Thoracic aorta (tissue), 2 donors: Measurements from ENCODE around the gene IL21. TPM values are rescaled to one million over a fixed set of nuclear protein-coding genes. Genes with fewer than 3 reads are reported as not detected.

Experiments
- ATAC-seq: fragments of 150-250 bp; one replicate; pipeline ENCODE4 v1.8.0; 2017; ENCODE audit warnings: low read depth; ENCODE audit not compliant: insufficient number of reproducible peaks, low FRiP score
- DNase-seq: peaks from one replicate; pipeline ENCODE4 v3.0.0-alpha.2; 2020; ENCODE audit warnings: low spot score
- H3K27ac ChIP-seq, 2 donors: fragments of 200-600 bp; sonication (generic); 1 replicate in 1 of 2; 2 replicates in 1 of 2; pipeline ENCODE4 v1.5.1; 2016; ENCODE audit warnings: mild to moderate bottlenecking in 2 of 2, moderate library complexity in 2 of 2
- H3K27me3 ChIP-seq: fragments of 200-600 bp; sonication (generic); replicated peaks from 2 replicates; pipeline ENCODE4 v1.6.0; 2016; ENCODE audit warnings: mild to moderate bottlenecking; ENCODE audit not compliant: insufficient read depth
- H3K36me3 ChIP-seq: fragments of 200-600 bp; sonication (generic); one replicate; pipeline ENCODE4 v1.5.1; 2016
- H3K4me1 ChIP-seq, 2 donors: fragments of 200-600 bp; sonication (generic); 1 replicate in 1 of 2; 2 replicates in 1 of 2; pipeline versions ENCODE4 v1.5.1 to v1.6.0; 2016; ENCODE audit warnings: low read depth in 2 of 2, mild to moderate bottlenecking in 1 of 2; ENCODE audit not compliant: control insufficient read depth in 1 of 2
- H3K4me3 ChIP-seq: fragments of 200-600 bp; sonication (generic); 2 replicates; pipeline ENCODE4 v1.5.1; 2016; ENCODE audit warnings: mild to moderate bottlenecking
- H3K9me3 ChIP-seq: fragments of 200-600 bp; sonication (generic); 2 replicates; pipeline ENCODE4 v1.5.1; 2016
- total RNA-seq, 2 donors: library from RNA; depleted of rRNA; stranded (reverse); fragments of >200 nt; gene quantifications; one replicate each; pipeline versions ENCODE4 v1.1.0 to v1.2.3, GENCODE V29; 2016
- TF ChIP-seq, protein P1 (sequence below): fragments of 200-600 bp; sonication (generic); IDR thresholded peaks from one replicate; pipeline ENCODE4 v1.5.1; 2019; ENCODE audit warnings: antibody characterized with exemption

The IL21 gene
- total RNA-seq, 2 donors from 2014 or later: not detected

DNA sequence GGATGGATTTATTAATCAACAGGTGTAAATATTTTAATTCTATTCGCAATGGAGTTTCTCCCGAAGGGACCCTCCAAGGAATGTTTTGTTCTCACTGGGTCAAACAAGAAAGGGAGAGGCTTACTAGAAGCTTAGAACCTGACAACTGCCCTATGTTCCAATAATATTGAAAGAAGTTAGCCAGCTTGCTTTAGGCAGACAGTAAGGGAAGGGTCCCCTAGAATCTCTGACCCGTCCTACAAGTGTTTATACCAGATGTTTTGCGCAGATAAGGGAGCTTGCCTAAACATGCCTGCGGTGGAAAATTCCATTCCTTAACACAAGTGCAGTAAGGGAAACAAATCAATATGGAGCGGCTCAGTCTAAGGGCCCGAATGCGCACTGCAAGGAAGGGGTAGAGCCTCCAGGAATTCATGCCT is 17.7 kb downstream of the IL21 start:
- Histone ChIP-seq H3K4me3 (no peak overlapping the region), H3K27me3 (no peaks in the 10 kb centered on the region), H3K36me3 (no peaks in the 10 kb centered on the region), H3K27ac (no peak overlapping the region), H3K4me1 (no peaks in the 10 kb centered on the region), H3K9me3 (no peaks in the 10 kb centered on the region)
- TF ChIP-seq, protein P1, sequence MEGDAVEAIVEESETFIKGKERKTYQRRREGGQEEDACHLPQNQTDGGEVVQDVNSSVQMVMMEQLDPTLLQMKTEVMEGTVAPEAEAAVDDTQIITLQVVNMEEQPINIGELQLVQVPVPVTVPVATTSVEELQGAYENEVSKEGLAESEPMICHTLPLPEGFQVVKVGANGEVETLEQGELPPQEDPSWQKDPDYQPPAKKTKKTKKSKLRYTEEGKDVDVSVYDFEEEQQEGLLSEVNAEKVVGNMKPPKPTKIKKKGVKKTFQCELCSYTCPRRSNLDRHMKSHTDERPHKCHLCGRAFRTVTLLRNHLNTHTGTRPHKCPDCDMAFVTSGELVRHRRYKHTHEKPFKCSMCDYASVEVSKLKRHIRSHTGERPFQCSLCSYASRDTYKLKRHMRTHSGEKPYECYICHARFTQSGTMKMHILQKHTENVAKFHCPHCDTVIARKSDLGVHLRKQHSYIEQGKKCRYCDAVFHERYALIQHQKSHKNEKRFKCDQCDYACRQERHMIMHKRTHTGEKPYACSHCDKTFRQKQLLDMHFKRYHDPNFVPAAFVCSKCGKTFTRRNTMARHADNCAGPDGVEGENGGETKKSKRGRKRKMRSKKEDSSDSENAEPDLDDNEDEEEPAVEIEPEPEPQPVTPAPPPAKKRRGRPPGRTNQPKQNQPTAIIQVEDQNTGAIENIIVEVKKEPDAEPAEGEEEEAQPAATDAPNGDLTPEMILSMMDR: no peak
- DNase-seq (no peak), ATAC-seq (no peak)

DNA sequence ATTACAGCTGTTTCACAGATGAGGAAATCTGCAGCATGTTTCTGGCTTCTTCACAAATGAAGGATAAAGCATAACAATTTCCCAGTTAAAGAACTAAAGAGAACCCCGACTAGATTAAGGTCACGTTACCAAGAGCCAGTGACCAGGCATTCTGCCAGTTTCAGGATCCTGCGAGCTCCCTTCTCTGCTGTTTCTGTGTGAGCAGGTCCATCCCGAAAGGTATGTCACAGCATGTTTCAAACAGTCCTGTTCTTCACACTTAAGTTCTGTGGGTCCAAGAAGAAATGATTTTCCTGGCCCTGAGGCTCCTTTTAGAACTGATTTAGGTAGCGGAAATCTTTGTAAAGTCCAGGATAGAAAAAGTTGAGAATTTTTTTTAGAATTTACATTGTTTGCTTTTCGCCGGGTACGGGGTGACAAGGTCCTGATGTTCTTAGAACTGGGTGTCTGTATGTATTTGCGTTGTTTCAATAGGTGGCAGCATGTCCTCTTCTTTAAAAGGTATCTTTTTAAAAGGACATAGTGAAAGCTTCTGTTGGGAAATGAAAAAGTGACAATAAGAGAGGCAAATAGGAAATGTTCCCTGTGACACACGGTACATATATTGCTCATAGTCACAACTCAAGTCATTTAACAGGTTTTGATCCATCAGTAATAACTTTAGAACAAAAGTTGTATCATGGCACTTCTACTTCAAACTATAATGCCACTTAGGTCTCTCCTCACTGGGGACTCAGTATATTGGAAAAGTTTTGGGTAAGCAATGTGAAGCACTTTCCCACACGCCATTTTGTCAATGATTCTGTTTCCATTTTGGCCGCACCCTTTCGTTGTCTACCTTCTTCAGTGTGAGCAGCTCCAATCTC is 18.4 kb downstream of the IL21 start:
- TF ChIP-seq, protein P1: peak; percentile 30
- Histone ChIP-seq H3K4me3 (no peak overlapping the region), H3K27ac (no peak overlapping the region), H3K9me3 (no peaks in the 10 kb centered on the region), H3K36me3 (no peaks in the 10 kb centered on the region), H3K27me3 (no peaks in the 10 kb centered on the region), H3K4me1 (no peaks in the 10 kb centered on the region)
- ATAC-seq (no peak), DNase-seq (no peak)

DNA sequence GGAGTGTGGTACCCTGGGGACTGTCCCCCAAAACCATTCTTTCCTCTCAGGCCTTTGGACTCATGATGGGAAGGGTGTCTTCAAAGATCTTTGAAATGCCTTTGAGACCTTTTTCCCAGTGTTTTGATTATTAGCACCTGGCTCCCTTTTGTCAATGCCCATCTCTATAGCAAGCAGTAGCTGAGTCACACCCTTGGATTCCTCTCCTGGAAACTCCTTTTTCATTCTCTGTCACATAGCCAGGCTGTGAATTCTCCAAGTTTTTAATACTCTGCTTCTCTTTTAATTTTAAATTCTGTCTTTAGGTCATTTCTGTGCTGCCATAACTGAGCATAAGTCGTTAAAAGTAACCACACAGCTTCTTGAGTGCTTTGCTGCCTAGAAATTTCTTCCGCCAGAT is 29.7 kb downstream of the IL21 start:
- TF ChIP-seq, protein P1: no peak
- no peak overlapping the region for H3K27ac ChIP-seq
- no peaks in the 10 kb centered on the region for H3K4me1 ChIP-seq
- H3K9me3 ChIP-seq: no peaks in the 10 kb centered on the region
- no peak for DNase-seq
- no peaks in the 10 kb centered on the region for H3K36me3 ChIP-seq
- ATAC-seq: no peak
- no peak overlapping the region for H3K4me3 ChIP-seq
- no peaks in the 10 kb centered on the region for H3K27me3 ChIP-seq

DNA sequence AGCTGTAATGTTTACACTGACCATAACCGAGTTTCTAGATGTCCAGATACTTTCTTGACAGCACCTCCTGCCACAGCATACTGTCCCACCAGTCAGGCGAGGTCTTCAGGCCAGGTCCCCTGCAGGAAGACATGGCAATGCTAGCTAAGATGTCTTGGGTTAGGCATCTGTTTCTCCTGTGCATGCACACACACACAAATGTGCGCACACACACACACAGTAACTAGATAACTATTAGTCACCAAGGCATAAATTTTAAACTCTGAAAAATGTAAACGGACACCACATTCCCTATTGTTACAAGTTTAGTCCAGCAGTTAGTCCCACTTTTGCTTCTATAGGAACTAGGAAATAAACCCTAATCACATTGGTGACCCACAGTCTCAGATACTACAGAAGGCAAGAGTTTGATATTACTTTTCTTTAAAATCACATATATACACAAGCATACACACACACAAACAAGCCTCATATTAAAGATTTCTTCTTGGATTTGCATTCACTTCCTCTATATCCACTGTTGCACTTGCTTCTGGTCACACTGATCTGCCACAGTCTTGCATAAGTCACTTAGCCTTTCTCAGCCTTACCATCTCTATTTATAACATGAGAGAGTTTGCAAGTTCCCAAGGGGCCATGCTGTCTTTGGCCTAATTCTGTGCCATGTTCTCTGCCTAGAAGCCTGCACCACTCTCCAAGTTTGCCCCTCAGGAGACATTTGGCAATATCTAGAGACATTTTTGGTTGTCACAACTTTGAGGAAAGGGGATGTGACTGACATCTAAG is 32.2 kb downstream of the IL21 start:
- no peak overlapping the region for H3K27ac ChIP-seq
- no peak overlapping the region for H3K4me3 ChIP-seq
- TF ChIP-seq, protein P1: no peak
- ATAC-seq: no peak
- no peaks in the 10 kb centered on the region for H3K4me1 ChIP-seq
- DNase-seq: no peak
- H3K36me3 ChIP-seq: no peaks in the 10 kb centered on the region
- no peaks in the 10 kb centered on the region for H3K9me3 ChIP-seq
- H3K27me3 ChIP-seq: no peaks in the 10 kb centered on the region

DNA sequence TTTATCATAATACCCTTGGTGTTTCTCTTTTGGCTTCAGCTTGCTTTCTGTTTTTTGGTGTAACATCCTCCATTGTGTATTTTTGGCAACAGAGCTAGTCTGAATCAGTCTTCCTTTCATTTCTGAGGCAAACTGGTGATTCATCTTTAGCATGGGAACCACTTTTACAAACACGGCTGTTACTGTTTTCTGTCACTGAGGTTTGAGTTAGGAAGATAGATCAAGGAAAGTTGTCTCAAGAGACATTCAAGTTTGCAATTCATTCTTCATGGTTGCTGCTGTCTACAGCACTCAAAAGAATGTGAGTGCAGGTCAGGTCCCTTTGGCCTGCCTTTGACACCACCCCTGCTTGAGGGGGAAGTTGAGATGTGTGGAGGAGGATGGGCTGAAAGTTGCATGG is 36.3 kb downstream of the IL21 start:
- no peak overlapping the region for H3K27ac ChIP-seq

More for the DNA sequence above, 36.3 kb downstream of the IL21 start:
- no peak for DNase-seq
- no peaks in the 10 kb centered on the region for H3K36me3 ChIP-seq
- TF ChIP-seq, protein P1: no peak
- no peaks in the 10 kb centered on the region for H3K27me3 ChIP-seq
- H3K4me1 ChIP-seq: no peaks in the 10 kb centered on the region
- no peaks in the 10 kb centered on the region for H3K9me3 ChIP-seq
- ATAC-seq: no peak
- no peak overlapping the region for H3K4me3 ChIP-seq
